SH-SY5Y (cell line): ENCODE data around the gene RRAGD.

ENCODE experiments used
- GATA2 ChIP-seq: IDR thresholded peaks from 2 replicates; pipeline ENCODE4 v1.6.1; 2011; ENCODE audit warnings: mild to moderate bottlenecking, low read depth, low read length
- GATA3 ChIP-seq: IDR thresholded peaks from 2 replicates; pipeline ENCODE4 v1.6.1; 2011; ENCODE audit warnings: low read depth, mild to moderate bottlenecking, low read length, moderate library complexity

DNA sequence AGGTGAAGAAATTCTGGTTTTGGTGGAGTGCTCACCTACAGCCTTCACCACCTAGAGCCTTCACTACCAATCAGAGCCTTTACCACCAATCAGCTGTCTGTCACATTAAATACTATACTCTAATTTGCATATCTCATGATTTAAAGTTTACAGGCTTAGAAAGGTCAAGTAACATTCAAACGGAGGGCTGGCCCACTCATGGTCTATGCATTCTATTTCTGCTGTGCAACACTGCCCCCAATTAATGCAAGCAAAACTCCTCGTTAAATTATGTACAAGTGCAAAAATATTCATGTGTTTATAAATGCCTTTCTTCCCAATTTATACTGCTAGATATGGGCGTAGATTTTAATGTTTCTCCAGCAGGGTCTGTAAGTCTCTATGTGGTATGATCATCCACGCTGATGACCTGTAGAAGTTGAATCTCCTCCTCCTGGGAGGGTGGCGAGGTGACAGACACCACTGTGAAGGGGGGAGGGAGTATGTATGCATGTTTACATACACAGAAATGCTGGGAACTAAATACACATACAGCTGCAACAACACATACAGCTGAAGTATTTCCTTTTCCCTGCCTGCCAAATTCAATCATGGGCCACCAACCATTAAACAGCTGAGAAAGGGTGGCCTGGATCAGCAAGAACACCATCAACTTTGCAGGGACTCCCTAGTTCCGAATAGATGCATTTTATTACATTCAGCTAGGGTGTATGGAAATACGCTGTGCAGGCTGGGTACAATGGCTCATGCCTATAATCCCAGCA, 13.1 kb downstream of the RRAGD start:
- TF ChIP-seq GATA3 (no peak), GATA2 (no peak)
